ENCODE results near the gene AGAP3. TPM values are rescaled to one million over a fixed set of nuclear protein-coding genes. Genes with fewer than 3 reads are reported as not detected.

The AGAP3 gene
- 106 TPM for total RNA-seq

DNA sequence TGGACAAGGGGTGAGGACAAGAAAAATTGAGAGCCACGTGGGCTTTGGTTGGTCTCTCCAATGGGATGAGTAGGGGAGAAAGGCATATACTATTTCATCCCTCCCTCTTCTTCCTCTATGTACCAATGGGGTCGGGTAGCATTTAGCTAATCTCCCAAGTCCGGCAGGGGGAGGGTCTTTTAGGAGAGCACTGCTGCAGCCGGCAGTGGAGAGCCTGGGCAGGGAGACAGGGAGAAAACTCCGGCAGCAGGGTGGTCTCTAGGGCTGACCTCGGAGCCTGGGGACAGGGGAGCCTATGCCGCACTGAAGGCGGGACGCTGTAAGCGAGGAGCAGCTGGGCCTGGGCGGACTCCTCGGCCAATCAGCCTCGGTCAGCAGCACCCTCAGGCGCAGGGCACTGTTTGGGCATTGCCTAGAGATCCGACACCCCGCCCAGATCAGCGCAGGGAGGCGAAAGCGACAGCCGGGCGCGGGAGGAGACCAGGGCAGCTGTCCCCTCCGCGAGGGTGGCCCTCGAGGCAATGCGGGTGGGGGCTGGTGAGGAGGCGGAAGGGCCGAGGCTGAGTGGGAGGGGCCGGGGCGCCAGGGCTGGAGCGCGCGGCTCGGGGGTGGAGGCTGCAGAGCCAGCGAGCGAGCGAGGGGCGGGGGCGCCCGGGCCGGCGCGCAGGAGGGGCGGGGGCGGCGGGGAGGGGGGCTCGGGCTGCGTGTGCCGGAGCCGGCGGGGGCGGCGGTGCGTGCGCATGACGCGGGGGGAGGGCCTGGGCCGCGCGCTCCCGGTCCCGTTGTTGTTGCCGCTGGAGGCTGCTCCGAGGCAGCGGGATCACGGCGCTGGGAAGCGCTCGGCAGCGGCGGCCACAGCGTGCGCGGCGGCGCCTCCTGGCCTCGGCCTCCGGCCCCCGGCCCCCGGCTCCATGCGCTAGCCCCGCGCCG lies at the start of gene AGAP3:
AGAP3 (plus strand) TSS at position 785 of the 930 bp plus-strand sequence. CDS start 267 bp downstream, outside the sequence.

GRCh38 chr7:151047976-151048815 lies 38.1 kb upstream of the AGAP3 start, which contains the start of gene ASIC3:
Gene ASIC3 (plus strand): TSS chr7:151048531. CDS start chr7:151048886, 355 bp downstream.

DNA sequence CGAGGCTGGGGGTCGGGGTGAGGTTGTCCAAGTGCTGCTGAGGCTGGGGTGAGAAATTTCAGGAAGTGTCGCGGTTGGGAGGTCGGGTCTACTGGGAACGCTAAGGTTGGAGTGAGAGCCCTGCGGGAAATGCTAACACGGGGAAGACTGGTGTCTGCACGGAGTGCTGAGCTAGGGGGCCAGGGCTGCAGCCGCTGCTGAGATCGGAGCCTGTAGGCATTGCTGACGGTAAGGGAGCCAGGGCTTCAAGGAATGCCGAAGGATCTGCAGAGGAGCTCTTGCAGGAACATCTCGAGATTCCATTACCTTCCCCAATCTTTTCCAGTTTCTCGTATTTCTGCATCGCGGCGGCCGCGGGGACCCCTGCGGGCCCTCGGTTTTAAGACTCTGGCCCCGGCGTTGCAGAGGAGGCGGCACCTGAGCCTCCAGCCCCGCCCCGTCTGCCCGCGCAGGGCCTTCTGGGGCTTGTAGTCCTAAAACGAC lies 28.7 kb upstream of the AGAP3 start, which contains the start of gene CDK5:
CDK5 (minus strand) TSS at position 392 of the 483 bp plus-strand sequence; CDS start at position 343, 49 bp downstream.

GRCh38 chr7:151059367-151060112 lies 26.7 kb upstream of the AGAP3 start, which contains the start of gene SLC4A2:
Gene SLC4A2 (plus strand): TSS chr7:151059589. CDS start chr7:151061988, 2,399 bp downstream.

DNA sequence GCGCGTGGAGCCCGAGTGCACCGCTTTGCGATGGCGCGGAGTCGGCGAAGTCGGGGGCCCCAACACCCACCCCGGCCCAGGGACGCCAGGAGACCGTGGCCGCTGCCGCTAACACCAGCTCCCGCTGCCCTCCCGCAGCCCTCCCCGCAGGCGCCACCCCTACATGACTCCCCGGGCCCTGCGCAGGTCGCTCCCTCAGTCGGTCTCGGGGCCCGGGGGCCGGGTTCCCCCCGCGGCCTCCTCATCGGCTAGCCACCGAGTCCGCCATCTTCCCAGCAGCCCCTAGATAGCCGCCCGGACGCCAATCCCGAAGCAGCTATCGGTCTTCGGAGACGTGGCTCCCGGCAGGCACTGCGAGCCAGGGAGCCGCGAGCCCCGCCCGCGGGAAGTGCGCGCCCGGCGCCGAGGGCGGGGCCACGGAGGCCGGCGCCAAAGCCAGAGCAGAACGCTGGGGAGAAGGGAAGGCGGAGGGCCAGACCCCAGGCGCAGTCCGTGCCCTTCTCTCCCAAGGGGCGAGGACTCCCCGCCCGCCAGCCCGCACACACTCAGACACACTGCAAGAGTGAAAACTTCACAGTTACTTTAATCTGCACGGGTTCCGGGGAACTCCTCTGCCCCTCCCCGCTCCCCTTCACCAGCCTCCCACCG lies 5.6 kb upstream of the AGAP3 start, which contains the start of gene FASTK:
FASTK (minus strand) TSS at position 288 of the 648 bp plus-strand sequence; CDS start at position 245, 43 bp downstream.

DNA sequence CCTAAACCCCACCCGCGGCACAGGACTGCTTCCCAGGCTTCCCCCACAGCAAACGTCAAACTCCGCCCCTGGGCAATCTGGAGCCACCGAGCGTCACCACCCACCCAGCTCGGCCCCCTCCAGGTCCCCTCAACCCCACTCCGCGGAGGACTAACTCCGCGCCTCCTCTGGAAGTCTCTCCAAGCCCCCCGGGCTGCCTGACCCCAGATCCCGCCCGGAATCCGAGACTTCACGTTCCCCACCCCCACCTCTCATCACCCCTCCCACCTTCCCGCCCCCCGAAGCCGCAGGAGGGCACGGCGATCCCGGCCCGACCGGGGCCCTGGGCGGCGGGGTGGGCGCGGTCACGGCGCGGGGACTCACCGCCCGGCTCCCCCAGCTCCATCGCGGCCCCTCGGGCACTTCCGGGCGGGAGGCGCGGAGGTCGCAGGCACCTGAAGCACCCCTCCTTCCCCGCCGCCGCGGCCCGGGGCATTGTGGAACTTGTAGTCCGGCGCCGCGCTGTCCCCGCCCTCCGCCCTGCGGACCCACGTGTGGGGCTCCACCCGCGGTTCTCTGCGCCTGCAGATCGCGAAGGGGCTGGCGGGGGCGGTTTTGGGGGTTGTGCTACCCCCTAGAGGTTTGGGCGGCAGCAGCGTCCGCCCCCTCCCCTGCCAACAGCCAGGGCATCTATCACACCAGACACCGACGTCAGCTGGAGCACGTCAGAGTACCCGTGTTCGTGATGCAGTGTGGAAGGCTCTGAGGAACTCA lies 3.0 kb upstream of the AGAP3 start, which contains the start of gene TMUB1:
TMUB1 (minus strand) TSS at position 423 of the 753 bp plus-strand sequence. CDS start 930 bp downstream, outside the sequence.

DNA sequence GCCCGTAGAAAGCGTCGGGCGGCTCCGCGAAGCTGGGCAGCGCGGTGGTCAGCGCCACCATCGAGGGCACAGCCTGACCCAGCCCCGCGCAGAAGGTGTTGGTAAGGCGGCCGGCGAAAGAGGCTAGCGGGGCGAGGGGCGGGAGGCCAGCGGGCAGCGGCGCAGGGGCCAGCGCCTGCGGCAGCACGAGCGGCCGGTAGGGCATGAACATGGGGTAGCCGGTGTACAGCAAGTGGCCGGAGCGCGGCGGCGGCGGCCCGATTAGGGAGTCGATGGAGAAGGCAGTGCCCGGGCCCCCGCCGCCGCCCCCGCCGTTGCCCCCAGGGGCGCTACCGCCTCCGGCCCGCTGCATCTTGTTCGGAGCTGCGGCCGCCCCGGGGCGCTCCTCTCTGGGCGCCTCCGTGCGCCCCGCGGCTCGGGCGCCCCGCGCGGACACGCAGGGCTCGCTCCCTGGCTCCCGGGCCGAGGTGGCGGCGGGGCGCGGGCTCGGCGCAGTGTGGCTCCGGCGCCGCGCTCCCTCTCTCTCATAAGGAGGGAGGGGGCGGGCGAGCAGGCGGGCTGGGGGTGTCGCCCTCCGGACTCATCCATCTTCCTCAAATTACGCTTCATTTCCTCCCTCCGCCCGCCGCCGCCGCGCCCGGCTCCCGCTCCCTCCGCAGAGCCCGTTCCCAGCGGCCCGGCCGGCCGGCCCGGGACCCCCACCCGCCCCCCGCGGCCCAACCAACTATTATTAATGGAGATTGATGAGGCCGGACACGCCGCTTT lies 81.1 kb downstream of the AGAP3 start, which contains the start of gene GBX1:
GBX1 (minus strand) TSS at position 498 of the 765 bp plus-strand sequence; CDS start at position 352, 146 bp downstream.

GRCh38 chr7:151186640-151187408 lies 100.5 kb downstream of the AGAP3 start, which contains the start of gene ASB10:
Gene ASB10 (minus strand): TSS chr7:151187250. CDS start chr7:151187130, 120 bp downstream.

Other genes starting within 250 kb of the AGAP3 start
- not detected for gene AOC1, start 234.0 kb upstream of the AGAP3 start, total RNA-seq
- gene KCNH2, start 108.2 kb upstream of the AGAP3 start, total RNA-seq, result 17.2 TPM
- 1.3 TPM for gene NOS3, start 95.5 kb upstream of the AGAP3 start, total RNA-seq
- gene ATG9B, start 62.0 kb upstream of the AGAP3 start, total RNA-seq, result 2.8 TPM
- gene ABCB8, start 58.0 kb upstream of the AGAP3 start, total RNA-seq, result 67.6 TPM
- 2.5 TPM for gene ASIC3, start 37.9 kb upstream of the AGAP3 start, total RNA-seq
- 36.6 TPM for gene CDK5, start 28.6 kb upstream of the AGAP3 start, total RNA-seq
- 10.6 TPM for gene SLC4A2, start 26.9 kb upstream of the AGAP3 start, total RNA-seq
- gene FASTK, start 5.7 kb upstream of the AGAP3 start, total RNA-seq, result 53.5 TPM
- 8.5 TPM for gene TMUB1, start 3.0 kb upstream of the AGAP3 start, total RNA-seq
- not detected for gene GBX1, start 81.2 kb downstream of the AGAP3 start, total RNA-seq
- gene ASB10, start 100.8 kb downstream of the AGAP3 start, total RNA-seq, result not detected
- not detected for gene H2BK1, start 124.0 kb downstream of the AGAP3 start, total RNA-seq
- gene ABCF2, start 140.7 kb downstream of the AGAP3 start, total RNA-seq, result 27.9 TPM
- gene CHPF2, start 146.0 kb downstream of the AGAP3 start, total RNA-seq, result 24.4 TPM
- 154 TPM for gene SMARCD3, start 162.2 kb downstream of the AGAP3 start, total RNA-seq

All from parietal lobe (tissue), 1 donor.